ENCODE results near the gene VPS37D.

DNA sequence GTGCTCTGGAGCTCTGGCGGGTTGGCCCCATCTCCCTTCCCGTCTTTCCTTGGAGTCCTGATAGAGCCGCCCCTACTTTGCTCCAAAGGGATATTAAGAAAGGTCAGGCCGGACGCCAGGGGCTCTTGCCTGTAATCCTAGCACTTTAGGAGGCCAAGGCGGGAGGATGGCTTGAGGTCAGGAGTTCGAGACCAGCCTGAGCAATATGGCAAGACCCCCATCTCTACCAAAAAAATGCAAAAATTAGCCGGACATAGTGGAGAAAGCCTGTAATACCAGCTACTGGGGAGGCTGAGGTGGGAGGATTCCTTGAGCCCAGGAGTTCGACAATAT lies 43.0 kb upstream of the VPS37D start:
- TF ChIP-seq, protein P1, sequence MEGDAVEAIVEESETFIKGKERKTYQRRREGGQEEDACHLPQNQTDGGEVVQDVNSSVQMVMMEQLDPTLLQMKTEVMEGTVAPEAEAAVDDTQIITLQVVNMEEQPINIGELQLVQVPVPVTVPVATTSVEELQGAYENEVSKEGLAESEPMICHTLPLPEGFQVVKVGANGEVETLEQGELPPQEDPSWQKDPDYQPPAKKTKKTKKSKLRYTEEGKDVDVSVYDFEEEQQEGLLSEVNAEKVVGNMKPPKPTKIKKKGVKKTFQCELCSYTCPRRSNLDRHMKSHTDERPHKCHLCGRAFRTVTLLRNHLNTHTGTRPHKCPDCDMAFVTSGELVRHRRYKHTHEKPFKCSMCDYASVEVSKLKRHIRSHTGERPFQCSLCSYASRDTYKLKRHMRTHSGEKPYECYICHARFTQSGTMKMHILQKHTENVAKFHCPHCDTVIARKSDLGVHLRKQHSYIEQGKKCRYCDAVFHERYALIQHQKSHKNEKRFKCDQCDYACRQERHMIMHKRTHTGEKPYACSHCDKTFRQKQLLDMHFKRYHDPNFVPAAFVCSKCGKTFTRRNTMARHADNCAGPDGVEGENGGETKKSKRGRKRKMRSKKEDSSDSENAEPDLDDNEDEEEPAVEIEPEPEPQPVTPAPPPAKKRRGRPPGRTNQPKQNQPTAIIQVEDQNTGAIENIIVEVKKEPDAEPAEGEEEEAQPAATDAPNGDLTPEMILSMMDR (conservative IDR thresholded peaks at IDR 0.05; ENCODE audit: low read depth, low read length) = no peak
- no peak for TF ChIP-seq EZH2 (IDR thresholded peaks at IDR 0.05; ENCODE audit: borderline replicate concordance, low read depth, low read length, poor library complexity, severe bottlenecking)
